ENCODE measurements around the gene HPCAL1.

The HPCAL1 gene

GRCh38 chr2:10387033-10387432, 84.3 kb downstream of the HPCAL1 start:
- no peak overlapping the region for H3K9ac ChIP-seq (ENCODE audit: low read depth in 1 of 2, low read length in 2 of 2)
- H3K4me1 ChIP-seq (ENCODE audit: control insufficient read depth in 1 of 2, insufficient read depth in 2 of 2, low read length in 2 of 2): peaks cover 52 to 54% of the 10 kb centered on the region in 2 donors
- no peak overlapping the region for H3K4me3 ChIP-seq (ENCODE audit: low read depth in 1 of 2, low read length in 2 of 2)
- H3K9me3 ChIP-seq (ENCODE audit: control insufficient read depth in 1 of 2, low read length in 2 of 2): no peaks in the 10 kb centered on the region
- no peaks in the 10 kb centered on the region for H3K36me3 ChIP-seq (ENCODE audit: control insufficient read depth in 1 of 2, insufficient read depth in 2 of 2, low read length in 2 of 2)
- H3K27me3 ChIP-seq (ENCODE audit: control insufficient read depth in 1 of 2, insufficient read depth in 2 of 2, low read length in 2 of 2): no peaks in the 10 kb centered on the region
- no peak overlapping the region for H3K27ac ChIP-seq (ENCODE audit: low read depth, low read length)

- H3K9me3 ChIP-seq (ENCODE audit: control insufficient read depth in 1 of 2, low read length in 2 of 2): no peaks in the 10 kb centered on the region
- H3K9ac ChIP-seq (ENCODE audit: low read depth in 1 of 2, low read length in 2 of 2): peak overlapping the region in 1 of 2 donors; percentile 18
- H3K4me1 ChIP-seq (ENCODE audit: control insufficient read depth in 1 of 2, insufficient read depth in 2 of 2, low read length in 2 of 2): peaks cover 53% of the 10 kb centered on the region in 2 donors
- H3K27me3 ChIP-seq (ENCODE audit: control insufficient read depth in 1 of 2, insufficient read depth in 2 of 2, low read length in 2 of 2): no peaks in the 10 kb centered on the region
- no peak overlapping the region for H3K4me3 ChIP-seq (ENCODE audit: low read depth in 1 of 2, low read length in 2 of 2)
- no peaks in the 10 kb centered on the region for H3K36me3 ChIP-seq (ENCODE audit: control insufficient read depth in 1 of 2, insufficient read depth in 2 of 2, low read length in 2 of 2)
- no peak overlapping the region for H3K27ac ChIP-seq (ENCODE audit: low read depth, low read length)
These were observed 86.4 kb downstream of the HPCAL1 start for GRCh38 chr2:10388954-10389560.

- no peaks in the 10 kb centered on the region for H3K27me3 ChIP-seq (ENCODE audit: control insufficient read depth in 1 of 2, insufficient read depth in 2 of 2, low read length in 2 of 2)
- H3K4me3 ChIP-seq (ENCODE audit: low read depth in 1 of 2, low read length in 2 of 2): no peak overlapping the region
- H3K27ac ChIP-seq (ENCODE audit: low read depth, low read length): no peak overlapping the region
- H3K36me3 ChIP-seq (ENCODE audit: control insufficient read depth in 1 of 2, insufficient read depth in 2 of 2, low read length in 2 of 2): no peaks in the 10 kb centered on the region
- H3K9me3 ChIP-seq (ENCODE audit: control insufficient read depth in 1 of 2, low read length in 2 of 2): no peaks in the 10 kb centered on the region
- no peak overlapping the region for H3K9ac ChIP-seq (ENCODE audit: low read depth in 1 of 2, low read length in 2 of 2)
- peaks cover 49% of the 10 kb centered on the region in 2 donors for H3K4me1 ChIP-seq (ENCODE audit: control insufficient read depth in 1 of 2, insufficient read depth in 2 of 2, low read length in 2 of 2)
These were observed 86.9 kb downstream of the HPCAL1 start for GRCh38 chr2:10389573-10389972.

GRCh38 chr2:10390369-10390801, 87.7 kb downstream of the HPCAL1 start:
- no peak overlapping the region for H3K9ac ChIP-seq (ENCODE audit: low read depth in 1 of 2, low read length in 2 of 2)
- H3K4me3 ChIP-seq (ENCODE audit: low read depth in 1 of 2, low read length in 2 of 2): no peak overlapping the region
- H3K9me3 ChIP-seq (ENCODE audit: control insufficient read depth in 1 of 2, low read length in 2 of 2): no peaks in the 10 kb centered on the region
- no peaks in the 10 kb centered on the region for H3K27me3 ChIP-seq (ENCODE audit: control insufficient read depth in 1 of 2, insufficient read depth in 2 of 2, low read length in 2 of 2)
- peaks cover 45 to 46% of the 10 kb centered on the region in 2 donors for H3K4me1 ChIP-seq (ENCODE audit: control insufficient read depth in 1 of 2, insufficient read depth in 2 of 2, low read length in 2 of 2)
- no peak overlapping the region for H3K27ac ChIP-seq (ENCODE audit: low read depth, low read length)
- H3K36me3 ChIP-seq (ENCODE audit: control insufficient read depth in 1 of 2, insufficient read depth in 2 of 2, low read length in 2 of 2): no peaks in the 10 kb centered on the region

GRCh38 chr2:10392100-10392499, 89.4 kb downstream of the HPCAL1 start:
- no peaks in the 10 kb centered on the region for H3K27me3 ChIP-seq (ENCODE audit: control insufficient read depth in 1 of 2, insufficient read depth in 2 of 2, low read length in 2 of 2)
- H3K9ac ChIP-seq (ENCODE audit: low read depth in 1 of 2, low read length in 2 of 2): no peak overlapping the region
- H3K27ac ChIP-seq (ENCODE audit: low read depth, low read length): no peak overlapping the region
- peaks cover 28 to 30% of the 10 kb centered on the region in 2 donors for H3K4me1 ChIP-seq (ENCODE audit: control insufficient read depth in 1 of 2, insufficient read depth in 2 of 2, low read length in 2 of 2)
- no peaks in the 10 kb centered on the region for H3K9me3 ChIP-seq (ENCODE audit: control insufficient read depth in 1 of 2, low read length in 2 of 2)
- no peak overlapping the region for H3K4me3 ChIP-seq (ENCODE audit: low read depth in 1 of 2, low read length in 2 of 2)
- H3K36me3 ChIP-seq (ENCODE audit: control insufficient read depth in 1 of 2, insufficient read depth in 2 of 2, low read length in 2 of 2): no peaks in the 10 kb centered on the region

GRCh38 chr2:10392548-10392947, 89.8 kb downstream of the HPCAL1 start:
- no peak overlapping the region for H3K27ac ChIP-seq (ENCODE audit: low read depth, low read length)
- H3K4me3 ChIP-seq (ENCODE audit: low read depth in 1 of 2, low read length in 2 of 2): no peak overlapping the region
- no peaks in the 10 kb centered on the region for H3K27me3 ChIP-seq (ENCODE audit: control insufficient read depth in 1 of 2, insufficient read depth in 2 of 2, low read length in 2 of 2)
- no peaks in the 10 kb centered on the region for H3K9me3 ChIP-seq (ENCODE audit: control insufficient read depth in 1 of 2, low read length in 2 of 2)
- H3K36me3 ChIP-seq (ENCODE audit: control insufficient read depth in 1 of 2, insufficient read depth in 2 of 2, low read length in 2 of 2): no peaks in the 10 kb centered on the region
- H3K9ac ChIP-seq (ENCODE audit: low read depth in 1 of 2, low read length in 2 of 2): no peak overlapping the region
- peaks cover 26 to 30% of the 10 kb centered on the region in 2 donors for H3K4me1 ChIP-seq (ENCODE audit: control insufficient read depth in 1 of 2, insufficient read depth in 2 of 2, low read length in 2 of 2)

- peaks cover 30% of the 10 kb centered on the region in 2 donors for H3K4me1 ChIP-seq (ENCODE audit: control insufficient read depth in 1 of 2, insufficient read depth in 2 of 2, low read length in 2 of 2)
- H3K9me3 ChIP-seq (ENCODE audit: control insufficient read depth in 1 of 2, low read length in 2 of 2): no peaks in the 10 kb centered on the region
- H3K4me3 ChIP-seq (ENCODE audit: low read depth in 1 of 2, low read length in 2 of 2): peak overlapping the region in 1 of 2 donors; percentile 6
- peak overlapping the region; percentile 16 to 42 for H3K9ac ChIP-seq (ENCODE audit: low read depth in 1 of 2, low read length in 2 of 2)
- no peaks in the 10 kb centered on the region for H3K36me3 ChIP-seq (ENCODE audit: control insufficient read depth in 1 of 2, insufficient read depth in 2 of 2, low read length in 2 of 2)
- H3K27me3 ChIP-seq (ENCODE audit: control insufficient read depth in 1 of 2, insufficient read depth in 2 of 2, low read length in 2 of 2): no peaks in the 10 kb centered on the region
- peak overlapping the region; percentile 78 for H3K27ac ChIP-seq (ENCODE audit: low read depth, low read length)
These were observed 90.4 kb downstream of the HPCAL1 start for GRCh38 chr2:10392951-10393639.

- Histone ChIP-seq H3K9ac (ENCODE audit: low read depth in 1 of 2, low read length in 2 of 2) (peak overlapping the region in 1 of 2 donors; percentile 42), H3K4me3 (ENCODE audit: low read depth in 1 of 2, low read length in 2 of 2) (peak overlapping the region in 1 of 2 donors; percentile 6), H3K36me3 (ENCODE audit: control insufficient read depth in 1 of 2, insufficient read depth in 2 of 2, low read length in 2 of 2) (no peaks in the 10 kb centered on the region), H3K27me3 (ENCODE audit: control insufficient read depth in 1 of 2, insufficient read depth in 2 of 2, low read length in 2 of 2) (no peaks in the 10 kb centered on the region), H3K9me3 (ENCODE audit: control insufficient read depth in 1 of 2, low read length in 2 of 2) (no peaks in the 10 kb centered on the region), H3K4me1 (ENCODE audit: control insufficient read depth in 1 of 2, insufficient read depth in 2 of 2, low read length in 2 of 2) (peaks cover 33 to 34% of the 10 kb centered on the region in 2 donors), H3K27ac (ENCODE audit: low read depth, low read length) (peak overlapping the region; percentile 78)
These were observed 90.9 kb downstream of the HPCAL1 start for GRCh38 chr2:10393640-10393982.

GRCh38 chr2:10395893-10396292, 93.2 kb downstream of the HPCAL1 start:
- H3K9ac ChIP-seq (ENCODE audit: low read depth in 1 of 2, low read length in 2 of 2): no peak overlapping the region
- peaks cover 4 to 11% of the 10 kb centered on the region in 2 donors for H3K36me3 ChIP-seq (ENCODE audit: control insufficient read depth in 1 of 2, insufficient read depth in 2 of 2, low read length in 2 of 2)
- H3K9me3 ChIP-seq (ENCODE audit: control insufficient read depth in 1 of 2, low read length in 2 of 2): no peaks in the 10 kb centered on the region
- H3K27me3 ChIP-seq (ENCODE audit: control insufficient read depth in 1 of 2, insufficient read depth in 2 of 2, low read length in 2 of 2): no peaks in the 10 kb centered on the region
- peaks cover 32 to 39% of the 10 kb centered on the region in 2 donors for H3K4me1 ChIP-seq (ENCODE audit: control insufficient read depth in 1 of 2, insufficient read depth in 2 of 2, low read length in 2 of 2)
- H3K4me3 ChIP-seq (ENCODE audit: low read depth in 1 of 2, low read length in 2 of 2): no peak overlapping the region
- no peak overlapping the region for H3K27ac ChIP-seq (ENCODE audit: low read depth, low read length)

- Histone ChIP-seq H3K36me3 (ENCODE audit: control insufficient read depth in 1 of 2, insufficient read depth in 2 of 2, low read length in 2 of 2) (peaks cover 4 to 11% of the 10 kb centered on the region in 2 donors), H3K9ac (ENCODE audit: low read depth in 1 of 2, low read length in 2 of 2) (no peak overlapping the region), H3K27me3 (ENCODE audit: control insufficient read depth in 1 of 2, insufficient read depth in 2 of 2, low read length in 2 of 2) (no peaks in the 10 kb centered on the region), H3K4me3 (ENCODE audit: low read depth in 1 of 2, low read length in 2 of 2) (no peak overlapping the region), H3K4me1 (ENCODE audit: control insufficient read depth in 1 of 2, insufficient read depth in 2 of 2, low read length in 2 of 2) (peaks cover 36 to 45% of the 10 kb centered on the region in 2 donors), H3K9me3 (ENCODE audit: control insufficient read depth in 1 of 2, low read length in 2 of 2) (no peaks in the 10 kb centered on the region), H3K27ac (ENCODE audit: low read depth, low read length) (no peak overlapping the region)
These were observed 93.8 kb downstream of the HPCAL1 start for GRCh38 chr2:10396464-10396863.
